AG09319 (cell line): Measurements from ENCODE around the gene COL26A1.

Source experiments
- DNase-seq: peaks from one replicate; pipeline ENCODE4 v3.0.0-alpha.2; 2010; ENCODE audit warnings: low read depth; ENCODE audit errors: extremely low read depth
- CTCF ChIP-seq: IDR thresholded peaks from 2 replicates; pipeline ENCODE4 v1.5.1; 2011; ENCODE audit warnings: low read depth, mild to moderate bottlenecking, inconsistent platforms, low read length, moderate library complexity

Gene COL26A1

DNA sequence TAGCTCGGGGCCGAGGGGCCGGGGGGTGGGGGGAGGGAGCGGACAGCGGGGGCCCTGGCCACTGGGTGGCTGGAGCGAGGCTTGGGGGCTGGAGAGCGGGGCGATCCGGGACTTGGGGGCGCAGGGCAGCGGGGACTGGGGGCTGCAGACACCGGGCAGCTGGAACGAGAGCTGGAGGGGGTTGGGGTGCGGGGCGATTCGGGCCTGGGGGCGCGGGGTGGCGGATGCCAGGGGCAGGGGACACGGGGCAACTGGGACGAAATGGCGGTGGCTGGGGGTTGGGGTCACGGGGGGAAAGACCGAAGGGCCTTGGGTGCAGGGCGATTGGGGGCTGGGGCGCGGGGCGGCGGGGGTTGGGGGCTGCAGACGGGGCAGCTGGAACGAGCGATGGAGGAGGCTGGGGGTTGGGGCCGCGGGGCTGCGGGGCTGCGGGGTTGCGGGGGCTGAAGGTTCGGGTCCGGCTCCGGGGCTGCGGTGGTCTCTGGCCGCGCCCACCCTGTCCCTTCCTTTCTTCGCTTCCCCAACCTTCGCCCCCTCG is 590 bp downstream of the COL26A1 start:
- TF ChIP-seq CTCF, result no peak
- DNase-seq, result no peak

DNA sequence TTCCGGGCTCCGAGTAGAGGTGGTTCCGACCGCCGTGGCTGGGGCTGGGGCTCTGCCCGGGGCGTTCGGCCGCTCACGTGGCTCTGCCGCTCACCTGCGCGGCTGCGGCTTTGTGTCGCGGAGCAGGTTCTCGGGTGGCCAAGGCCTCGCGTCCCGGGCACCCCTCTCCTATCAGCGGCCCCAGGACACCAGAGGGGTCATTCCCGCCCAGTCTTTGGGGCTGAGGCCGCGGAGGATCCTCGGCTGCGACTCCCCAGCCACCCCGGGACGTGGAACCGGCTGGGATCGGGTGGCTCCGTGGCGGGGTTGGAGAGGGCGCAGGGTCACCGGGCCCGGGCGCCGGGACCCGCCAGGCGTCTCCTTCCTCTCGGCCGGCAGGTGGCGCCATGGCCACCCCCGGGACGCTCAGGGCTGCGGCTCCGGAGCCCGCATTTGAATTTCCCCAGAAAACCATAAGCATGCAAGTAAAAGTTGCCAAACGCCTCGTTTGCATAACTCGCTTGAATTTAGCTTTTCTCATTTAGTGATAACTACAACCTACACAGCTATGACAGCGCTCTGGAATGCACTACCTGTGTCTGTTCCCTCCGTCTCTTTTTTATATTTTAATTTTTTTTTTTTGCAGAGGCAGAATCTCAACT is 1.2 kb downstream of the COL26A1 start:
- DNase-seq, result peak; percentile 41
- TF ChIP-seq CTCF, result peak; percentile 71

DNA sequence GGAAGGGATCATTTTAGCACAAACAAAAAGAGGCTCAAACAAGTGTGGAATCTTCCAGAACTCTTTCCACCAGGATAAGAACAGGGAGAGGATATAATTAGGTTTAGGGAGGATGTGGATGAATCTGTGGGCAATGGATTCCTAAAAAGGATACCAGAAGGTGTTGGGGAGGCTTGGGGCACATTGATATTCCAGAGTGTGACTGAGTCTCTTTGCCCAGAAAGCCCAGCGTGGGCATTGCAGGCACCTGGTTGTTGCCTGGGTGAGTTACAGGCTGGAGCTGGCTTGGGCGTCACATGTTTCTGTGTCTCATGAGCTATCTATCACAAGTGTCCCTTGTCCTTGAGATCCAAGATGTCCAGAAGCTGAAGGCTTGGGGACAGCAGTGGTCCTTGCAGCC is 3.3 kb downstream of the COL26A1 start:
- TF ChIP-seq CTCF, result no peak
- DNase-seq, result no peak

DNA sequence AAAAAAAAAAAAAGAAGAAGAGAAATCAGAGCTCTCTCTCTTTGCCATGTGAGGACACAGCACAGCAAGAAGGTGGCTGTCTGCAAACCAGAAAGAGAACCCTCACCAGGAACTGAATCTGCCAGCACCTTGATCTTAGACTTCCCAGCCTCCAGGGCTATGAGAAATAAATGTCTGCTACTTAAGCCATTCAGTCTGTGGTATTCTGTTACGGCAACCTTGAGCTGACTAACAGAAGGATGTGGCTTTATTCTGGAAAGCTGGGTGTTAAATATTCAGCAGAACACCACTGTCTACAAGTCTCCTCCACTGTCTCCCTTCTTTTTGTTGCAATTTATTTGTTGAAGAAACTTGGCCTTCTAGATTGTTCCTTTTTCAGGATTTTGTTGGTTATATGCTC is 5.0 kb downstream of the COL26A1 start:
- no peak for DNase-seq
- no peak for TF ChIP-seq CTCF

GRCh38 chr7:101368422-101369165 is 5.9 kb downstream of the COL26A1 start:
- no peak for DNase-seq
- TF ChIP-seq CTCF, result no peak

DNA sequence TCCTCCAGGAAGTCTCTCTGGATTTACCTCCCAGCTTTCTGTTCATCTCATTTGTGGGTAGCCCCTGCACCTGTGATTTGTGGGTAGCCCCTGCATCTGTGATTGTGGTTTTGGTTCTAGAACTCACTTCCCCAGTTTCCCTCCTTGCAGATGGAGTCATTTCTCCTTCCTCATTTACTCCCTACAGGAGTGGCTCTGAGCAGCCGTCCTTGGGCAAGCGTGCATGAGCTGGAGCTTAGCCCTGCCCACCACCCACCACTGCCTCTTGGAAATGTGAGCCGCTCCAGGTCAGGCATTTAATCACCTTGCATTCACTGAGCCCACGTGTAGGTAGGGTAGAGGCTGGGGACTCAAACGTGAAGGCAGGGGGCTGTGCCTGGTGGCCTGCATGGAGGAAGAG is 8.2 kb downstream of the COL26A1 start:
- no peak for DNase-seq
- TF ChIP-seq CTCF, result no peak
